Measurements from ENCODE around the gene TMEM190.

TMEM190 gene

GRCh38 chr19:55424518-55424917 is 47.9 kb downstream of the TMEM190 start:
- FAIRE-seq: no peak

- no peak for FAIRE-seq
Measured at GRCh38 chr19:55426042-55426441, 49.4 kb downstream of the TMEM190 start.
